Cardiac septum (tissue), 1 donor: ENCODE data around the gene NGDN. TPM values are rescaled to one million over a fixed set of nuclear protein-coding genes. Genes with fewer than 3 reads are reported as not detected.
A peak's percentile ranks its signal among the peaks of the same experiment; 100 is the strongest.
"Not testable (repeated sequence)": the region's sequence is repeated elsewhere in the genome, so short reads cannot be mapped to it uniquely, and the experiment has no call there.

Experiments
- DNase-seq: peaks from one replicate; pipeline ENCODE4 v3.0.0-alpha.2; 2020; ENCODE audit warnings: low spot score
- intact Hi-C: fragments of 100-400 bp; cut with DNase I; formaldehyde crosslinking; loops from one replicate; pipeline ENCODE4 v1.14.0; 2022
- long read RNA-seq: library from polyadenylated mRNA; unstranded; transcript quantifications from one replicate; pipeline ENCODE4 v2.0.0, GENCODE V29; 2021
- total RNA-seq: library from RNA; stranded (reverse); fragmentation: NEBNext Ultra II Directional; extraction: Animal tissue kit (Norgen Biotek cat#: 25700); gene quantifications from one replicate; pipeline ENCODE4 v1.2.1, GENCODE V29; 2021
- donor health status: DM: no; HTN: no; CAD: no.

Gene NGDN, protein sequence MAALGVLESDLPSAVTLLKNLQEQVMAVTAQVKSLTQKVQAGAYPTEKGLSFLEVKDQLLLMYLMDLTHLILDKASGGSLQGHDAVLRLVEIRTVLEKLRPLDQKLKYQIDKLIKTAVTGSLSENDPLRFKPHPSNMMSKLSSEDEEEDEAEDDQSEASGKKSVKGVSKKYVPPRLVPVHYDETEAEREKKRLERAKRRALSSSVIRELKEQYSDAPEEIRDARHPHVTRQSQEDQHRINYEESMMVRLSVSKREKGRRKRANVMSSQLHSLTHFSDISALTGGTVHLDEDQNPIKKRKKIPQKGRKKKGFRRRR
- 16.2 TPM for total RNA-seq
- long read RNA-seq, transcript NGDN-202 (11 exons, 1,143 nt) = major isoform, 33 of 42 reads
- long read RNA-seq, partial matches to known transcripts = 3 of 42 reads
- long read RNA-seq, other reads (novel, unspliced or antisense) = 4 of 42 reads

- DNase-seq = peak; percentile 97
- intact Hi-C loops = loop anchor here (2.0 kb wide), 3 partner anchors 87 to 163 kb away; partner anchors contain the start of genes BCL2L2, PABPN1 and THTPA
These were observed at the start of gene NGDN for GRCh38 chr14:23469127-23469905. TSS of gene NGDN (plus strand) at chr14:23469703. CDS start at chr14:23469716, 13 bp downstream.

- intact Hi-C loops = no loop called here
- DNase-seq = no peak
These were observed 47.9 kb upstream of the NGDN start for GRCh38 chr14:23421594-23421993.

- intact Hi-C loops = no loop called here
- no peak for DNase-seq
These were observed 45.8 kb upstream of the NGDN start for GRCh38 chr14:23423657-23424056.

GRCh38 chr14:23425169-23425568 lies 44.3 kb upstream of the NGDN start:
- DNase-seq = no peak
- intact Hi-C loops = no loop called here

DNA sequence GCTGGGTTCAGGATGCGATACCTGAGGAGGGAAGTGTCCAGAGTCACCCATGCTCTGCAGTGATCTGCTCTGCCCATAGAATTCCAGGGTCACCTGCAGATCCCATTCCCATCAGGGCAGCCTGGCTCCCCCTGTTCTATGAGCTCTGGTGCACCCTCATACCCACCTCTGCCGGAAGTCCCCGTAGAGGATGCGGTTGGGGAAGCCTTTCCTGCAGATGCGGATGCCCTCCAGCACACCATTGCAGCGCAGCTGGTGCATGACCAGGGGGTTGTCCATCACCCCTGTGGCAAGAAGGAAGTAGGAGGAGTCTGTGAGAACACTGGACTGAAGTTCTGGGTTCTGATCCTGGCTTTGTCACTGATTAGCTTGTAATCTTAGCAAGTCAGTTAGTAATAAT lies 43.7 kb upstream of the NGDN start:
- intact Hi-C loops = not testable (repeated sequence)
- DNase-seq = peak; percentile 9

DNA sequence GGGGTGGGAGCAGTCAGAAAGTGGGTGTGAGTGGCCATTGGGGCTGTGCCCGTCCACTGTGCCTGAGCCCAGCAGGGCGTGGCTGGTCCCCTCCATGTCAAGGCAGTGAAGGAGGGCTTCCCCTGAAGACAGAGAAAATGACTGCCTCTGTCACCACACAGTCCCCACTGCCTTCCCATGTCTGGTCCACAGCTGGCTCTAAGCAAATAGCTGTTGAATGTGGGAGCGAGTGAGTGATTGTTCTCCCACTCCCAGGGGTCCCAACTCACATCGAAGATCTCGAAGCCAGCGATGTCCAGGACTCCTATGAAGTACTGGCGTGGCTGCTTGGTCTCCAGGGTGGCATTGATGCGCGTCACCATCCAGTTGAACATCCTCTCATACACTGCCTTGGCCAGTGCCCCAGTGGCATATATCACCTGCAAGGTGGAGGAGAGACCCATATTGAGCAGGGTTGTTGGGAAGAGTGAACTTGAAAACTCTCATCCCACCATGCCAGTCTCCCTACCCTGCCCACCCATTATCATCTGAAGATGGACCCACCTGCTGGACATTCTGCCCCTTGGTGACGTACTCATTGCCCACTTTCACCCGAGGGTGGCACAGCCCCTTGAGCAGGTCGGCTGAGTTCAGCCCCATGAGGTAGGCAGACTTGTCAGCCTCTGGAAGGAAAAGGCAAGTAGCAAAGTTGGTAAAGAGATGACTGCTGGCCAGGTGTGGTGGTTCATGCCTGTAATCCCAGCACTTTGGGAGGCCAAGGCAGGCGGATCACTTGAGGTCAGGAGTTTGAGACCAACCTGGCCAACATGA lies 40.6 kb upstream of the NGDN start:
- intact Hi-C loops = no loop called here
- DNase-seq = peak; percentile 71

GRCh38 chr14:23430016-23430722 lies 39.3 kb upstream of the NGDN start:
- peak; percentile 75 for DNase-seq
- intact Hi-C loops = no loop called here

GRCh38 chr14:23430723-23431085 lies 38.8 kb upstream of the NGDN start:
- intact Hi-C loops = no loop called here
- DNase-seq = no peak

DNA sequence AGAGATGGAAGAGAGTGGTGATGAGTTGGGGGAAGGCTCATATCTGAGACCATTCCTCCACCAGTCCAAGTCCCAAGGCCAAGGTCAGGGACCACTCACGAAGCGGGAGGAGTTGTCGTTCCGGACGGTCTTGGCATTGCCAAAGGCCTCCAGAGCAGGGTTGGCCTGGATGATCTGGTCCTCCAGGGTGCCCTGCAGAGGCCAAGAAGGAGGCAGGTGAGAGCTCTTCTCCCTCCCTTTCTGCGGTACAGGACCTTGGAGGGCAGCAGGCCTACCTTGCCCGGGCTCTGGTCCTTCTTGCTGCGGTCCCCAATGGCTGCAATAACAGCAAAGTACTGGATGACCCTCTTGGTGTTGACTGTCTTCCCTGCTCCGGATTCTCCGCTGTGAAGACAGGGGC lies 38.0 kb upstream of the NGDN start:
- intact Hi-C loops = no loop called here
- peak; percentile 71 for DNase-seq

GRCh38 chr14:23432102-23432925 lies 37.2 kb upstream of the NGDN start:
- DNase-seq = peak; percentile 74
- intact Hi-C loops = no loop called here

DNA sequence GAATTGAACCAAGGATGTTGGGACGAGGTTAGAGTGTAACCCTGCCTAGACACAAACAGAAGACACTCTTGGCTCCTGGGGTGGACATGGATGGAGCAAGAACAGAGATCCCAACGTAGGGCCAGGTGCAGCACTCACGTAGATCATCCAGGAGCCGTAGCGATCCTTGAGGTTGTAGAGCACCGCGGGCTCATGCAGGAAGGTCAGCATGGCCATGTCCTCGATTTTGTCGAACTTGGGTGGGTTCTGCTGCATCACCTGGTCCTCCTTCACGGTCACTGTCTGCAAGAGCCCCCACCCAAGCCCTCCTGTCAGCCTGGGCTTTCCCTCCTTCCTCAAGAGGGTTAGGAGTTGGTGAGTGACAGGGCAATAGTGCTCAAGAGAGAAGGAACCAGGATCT lies 36.6 kb upstream of the NGDN start:
- peak; percentile 71 for DNase-seq
- intact Hi-C loops = no loop called here

DNA sequence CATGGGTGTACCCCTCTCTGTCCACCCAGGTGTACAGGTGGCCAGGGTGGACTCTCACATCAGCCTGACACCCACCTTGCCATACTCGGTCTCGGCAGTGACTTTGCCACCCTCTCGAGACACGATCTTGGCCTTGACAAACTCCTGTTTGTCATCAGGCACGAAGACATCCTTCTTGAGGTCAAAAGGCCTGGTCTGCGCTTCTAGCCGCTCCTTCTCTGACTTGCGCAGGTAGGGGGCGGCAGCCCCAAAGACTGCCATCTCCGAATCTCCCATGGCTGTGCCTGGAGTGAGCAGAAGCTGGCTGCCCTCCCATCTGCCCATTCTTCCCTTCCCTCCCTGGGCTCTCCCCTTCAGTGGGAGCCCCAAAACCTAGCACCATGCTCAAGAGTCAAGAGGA lies 36.0 kb upstream of the NGDN start:
- intact Hi-C loops = no loop called here
- peak; percentile 80 for DNase-seq

DNA sequence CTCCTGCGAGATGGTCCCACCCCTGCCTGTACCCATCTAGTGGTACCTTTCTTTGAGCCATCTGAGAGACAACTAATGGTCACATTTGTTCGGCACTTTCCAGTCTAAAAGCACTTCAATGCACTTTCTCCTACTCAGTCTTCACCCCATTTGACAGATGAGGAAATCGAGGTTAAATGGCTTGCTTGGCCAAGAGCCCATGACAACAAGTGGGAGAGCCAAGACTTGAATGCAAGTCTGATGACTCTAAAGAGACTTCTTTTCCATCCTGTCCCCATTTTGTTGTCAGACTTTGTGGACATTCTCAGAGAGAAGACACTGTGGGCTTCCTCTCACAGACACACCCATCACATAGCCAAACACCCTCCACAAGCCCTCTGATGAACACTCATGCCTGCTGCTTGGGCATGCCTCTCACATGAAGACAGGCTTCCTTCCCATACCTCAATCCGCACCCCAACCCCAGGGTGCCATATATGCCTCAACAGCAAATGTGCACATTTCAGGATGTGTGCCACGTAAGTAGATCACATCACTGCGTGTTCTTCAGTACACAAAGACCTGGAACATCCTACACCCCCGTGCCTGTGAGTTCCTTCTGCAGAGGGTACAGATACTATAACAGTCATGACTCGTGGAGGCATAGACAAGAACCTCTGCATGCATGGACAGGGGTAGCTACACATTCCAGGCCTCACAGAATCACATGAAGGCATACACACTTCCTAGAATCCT lies 34.8 kb upstream of the NGDN start:
- peak; percentile 47 for DNase-seq
- intact Hi-C loops = no loop called here

- peak; percentile 88 for DNase-seq
- intact Hi-C loops = no loop called here
These were observed 33.8 kb upstream of the NGDN start, which contains the start of gene MYH7 for GRCh38 chr14:23435543-23436326. TSS of gene MYH7 (minus strand) at chr14:23435660. CDS start at chr14:23433732, 1,928 bp downstream.

- intact Hi-C loops = no loop called here
- peak; percentile 72 for DNase-seq
These were observed 33.0 kb upstream of the NGDN start for GRCh38 chr14:23436327-23437132.
